ENCODE data around the gene PAX7. TPM values are rescaled to one million over a fixed set of nuclear protein-coding genes. Genes with fewer than 3 reads are reported as not detected.

PAX7 gene
- total RNA-seq, 6 experiments from 2014 or later, result not detected

- ATAC-seq (no peak), DNase-seq (no peak)
- no peak for TF ChIP-seq POLR2A (IDR thresholded peaks at IDR 0.05)
- TF ChIP-seq CTCF (IDR thresholded peaks at IDR 0.05), result no peak
- Histone ChIP-seq H3K27me3 (no peaks in the 10 kb centered on the region), H3K36me3 (no peaks in the 10 kb centered on the region), H3K4me3 (no peak overlapping the region), H3K9me3 (no peaks in the 10 kb centered on the region), H3K27ac (no peak overlapping the region), H3K4me1 (no peaks in the 10 kb centered on the region)
- WGBS (ENCODE audit: insufficient coverage, low coverage, low lambda C conversion rate, missing lambda C conversion rate), result 39% methylated on average over 3 of the region's 3 CpGs
- intact Hi-C loops (cut with DNase I), result no loop called here
These were observed 146.1 kb downstream of the PAX7 start for GRCh38 chr1:18776777-18777176.

- intact Hi-C loops (cut with DNase I), result no loop called here
- no peak overlapping the region for H3K27ac ChIP-seq
- ATAC-seq, result no peak
- H3K9me3 ChIP-seq, result no peaks in the 10 kb centered on the region
- no peaks in the 10 kb centered on the region for H3K36me3 ChIP-seq
- H3K4me3 ChIP-seq, result no peak overlapping the region
- no peaks in the 10 kb centered on the region for H3K27me3 ChIP-seq
- DNase-seq, result no peak
- TF ChIP-seq CTCF (IDR thresholded peaks at IDR 0.05) (no peak), POLR2A (IDR thresholded peaks at IDR 0.05) (no peak)
- no peaks in the 10 kb centered on the region for H3K4me1 ChIP-seq
- 23% methylated on average over 5 of the region's 6 CpGs for WGBS (ENCODE audit: insufficient coverage, low coverage, low lambda C conversion rate, missing lambda C conversion rate)
These were observed 147.8 kb downstream of the PAX7 start for GRCh38 chr1:18778437-18778836.

GRCh38 chr1:18781031-18781430 lies 150.4 kb downstream of the PAX7 start:
- intact Hi-C loops (cut with DNase I), result no loop called here
- ATAC-seq (no peak), DNase-seq (no peak)
- Histone ChIP-seq H3K27me3 (no peaks in the 10 kb centered on the region), H3K4me3 (no peak overlapping the region), H3K36me3 (no peaks in the 10 kb centered on the region), H3K9me3 (no peaks in the 10 kb centered on the region), H3K4me1 (no peaks in the 10 kb centered on the region), H3K27ac (no peak overlapping the region)
- TF ChIP-seq POLR2A (IDR thresholded peaks at IDR 0.05) (no peak), CTCF (IDR thresholded peaks at IDR 0.05) (no peak)

- H3K9me3 ChIP-seq, result no peaks in the 10 kb centered on the region
- intact Hi-C loops (cut with DNase I), result no loop called here
- no peak overlapping the region for H3K4me3 ChIP-seq
- TF ChIP-seq POLR2A (IDR thresholded peaks at IDR 0.05), result no peak
- TF ChIP-seq CTCF (IDR thresholded peaks at IDR 0.05), result no peak
- 82% methylated on average over 14 of the region's 28 CpGs for WGBS (ENCODE audit: insufficient coverage, low coverage, low lambda C conversion rate, missing lambda C conversion rate)
- no peak overlapping the region for H3K27ac ChIP-seq
- H3K4me1 ChIP-seq, result no peaks in the 10 kb centered on the region
- H3K36me3 ChIP-seq, result no peaks in the 10 kb centered on the region
- DNase-seq (no peak), ATAC-seq (no peak)
- H3K27me3 ChIP-seq, result no peaks in the 10 kb centered on the region
These were observed 153.2 kb downstream of the PAX7 start for GRCh38 chr1:18783705-18784481.

GRCh38 chr1:18784482-18784831 lies 153.8 kb downstream of the PAX7 start:
- Histone ChIP-seq H3K27ac (no peak overlapping the region), H3K27me3 (no peaks in the 10 kb centered on the region), H3K4me3 (no peak overlapping the region), H3K4me1 (no peaks in the 10 kb centered on the region), H3K36me3 (no peaks in the 10 kb centered on the region), H3K9me3 (no peaks in the 10 kb centered on the region)
- WGBS (ENCODE audit: insufficient coverage, low coverage, low lambda C conversion rate, missing lambda C conversion rate), result 81% methylated on average over 8 of the region's 15 CpGs
- DNase-seq (no peak), ATAC-seq (peak in 1 of 4 donors; percentile 36)
- TF ChIP-seq CTCF (IDR thresholded peaks at IDR 0.05), result no peak
- TF ChIP-seq POLR2A (IDR thresholded peaks at IDR 0.05), result no peak
- intact Hi-C loops (cut with DNase I), result no loop called here
